GM12878 (cell line): Measurements from ENCODE around the gene SFXN1. TPM values are rescaled to one million over a fixed set of nuclear protein-coding genes. Genes with fewer than 3 reads are reported as not detected.

Experiments
- CBX3 ChIP-seq: fragments of 200-600 bp; sonication (generic); IDR thresholded peaks from 2 replicates; pipeline ENCODE4 v1.6.1; 2016; ENCODE audit warnings: low read depth, borderline replicate concordance
- EP300 ChIP-seq, 2 experiments: fragments of 150-350 bp in 1 of 2; IDR thresholded peaks; 2 replicates each; pipeline ENCODE4 v1.6.1; 2011 to 2012; ENCODE audit warnings: low read depth in 2 of 2, low read length in 2 of 2, borderline replicate concordance in 1 of 2, improper control_type of control experiment in 1 of 2, inconsistent platforms in 1 of 2; ENCODE audit not compliant: control insufficient read depth in 1 of 2
- GATAD2B ChIP-seq: fragments of 450-650 bp; conservative IDR thresholded peaks from 2 replicates; pipeline ENCODE4 v1.6.1; 2017; ENCODE audit warnings: low read depth, mild to moderate bottlenecking, moderate library complexity
- IKZF2 ChIP-seq, 2 experiments: fragments of 450-650 bp; IDR thresholded peaks; 2 replicates each; pipeline ENCODE4 v1.6.1; 2017; ENCODE audit warnings: mild to moderate bottlenecking in 2 of 2, moderate library complexity in 2 of 2
- KLF5 ChIP-seq: fragments of 450-650 bp; IDR thresholded peaks from 2 replicates; pipeline ENCODE4 v1.6.1; 2014; ENCODE audit warnings: mild to moderate bottlenecking; ENCODE audit not compliant: partially characterized antibody
- NFXL1 ChIP-seq: fragments of 450-650 bp; IDR thresholded peaks from 2 replicates; pipeline ENCODE4 v1.6.1; 2017; ENCODE audit warnings: antibody characterized with exemption, mild to moderate bottlenecking, borderline replicate concordance
- RCOR1 ChIP-seq: conservative IDR thresholded peaks from 2 replicates; pipeline ENCODE4 v1.6.1; 2012; ENCODE audit warnings: low read depth, low read length, improper control_type of control experiment
- SMARCA5 ChIP-seq: fragments of 450-650 bp; IDR thresholded peaks from 2 replicates; pipeline ENCODE4 v1.6.1; 2017; ENCODE audit warnings: mild to moderate bottlenecking
- SPI1 ChIP-seq: IDR thresholded peaks from 2 replicates; pipeline ENCODE4 v1.6.1; 2011; ENCODE audit warnings: low read depth, mild to moderate bottlenecking, low read length, moderate library complexity, borderline replicate concordance; ENCODE audit not compliant: insufficient read depth
- TCF3 ChIP-seq: IDR thresholded peaks from 2 replicates; pipeline ENCODE4 v1.6.1; 2012; ENCODE audit warnings: low read depth, mild to moderate bottlenecking, low read length, borderline replicate concordance; ENCODE audit not compliant: insufficient read depth
- ZSCAN29 ChIP-seq: fragments of 450-650 bp; IDR thresholded peaks from 2 replicates; pipeline ENCODE4 v1.6.1; 2017; ENCODE audit warnings: mild to moderate bottlenecking, moderate library complexity
- polyA plus RNA-seq, 11 experiments: library from polyadenylated mRNA; depleted of rRNA in 4 of 11; unstranded in 6 of 11; stranded (reverse) in 5 of 11; fragments of >200 nt; fragmentation: Nextera tagmentation in 4 of 11; fragmentation: Illumina TruSeq in 1 of 11; extraction: Ambion mirVana in 4 of 11; extraction: Trizol in 1 of 11; gene quantifications; 1 replicate in 1 of 11; 2 replicates in 10 of 11; pipeline versions ENCODE4 v1.2.1 to v1.2.3, GENCODE V29; 2011 to 2016; ENCODE audit warnings: inconsistent platforms in 2 of 11, missing spikeins in 2 of 11, low read depth in 1 of 11
- total RNA-seq, 4 experiments: library from RNA; depleted of rRNA in 3 of 4; stranded (reverse); fragments of >200 nt in 3 of 4; fragmentation: Illumina TruSeq in 1 of 4; extraction: Trizol in 1 of 4; gene quantifications; 2 replicates each; pipeline versions ENCODE4 v1.2.1 to v1.2.3, GENCODE V29; 2013 to 2021
- TF ChIP-seq, protein P1 (sequence below): IDR thresholded peaks from 2 replicates; pipeline ENCODE4 v1.6.1; 2012; ENCODE audit warnings: improper control_type of control experiment, low read depth, low read length; ENCODE audit not compliant: insufficient replicate concordance
- TF ChIP-seq, protein P2 (sequence below): fragments of 450-650 bp; IDR thresholded peaks from 2 replicates; pipeline ENCODE4 v1.6.1; 2017; ENCODE audit warnings: mild to moderate bottlenecking, moderate library complexity
- TF ChIP-seq, protein P3 (sequence below): fragments of 450-650 bp; IDR thresholded peaks from 2 replicates; pipeline ENCODE4 v1.6.1; 2018; ENCODE audit warnings: mild to moderate bottlenecking, low read depth, moderate library complexity; ENCODE audit not compliant: partially characterized antibody
- TF ChIP-seq, protein P4 (sequence below): IDR thresholded peaks from 2 replicates; pipeline ENCODE4 v1.6.1; 2012; ENCODE audit warnings: low read depth, low read length, improper control_type of control experiment

SFXN1 gene
- total and polyA plus RNA-seq, 10 of the 15 experiments (the other 5 are each of a cell fraction or from before 2014, with no cell fraction given): 18.0 to 248 (median 103) TPM

DNA sequence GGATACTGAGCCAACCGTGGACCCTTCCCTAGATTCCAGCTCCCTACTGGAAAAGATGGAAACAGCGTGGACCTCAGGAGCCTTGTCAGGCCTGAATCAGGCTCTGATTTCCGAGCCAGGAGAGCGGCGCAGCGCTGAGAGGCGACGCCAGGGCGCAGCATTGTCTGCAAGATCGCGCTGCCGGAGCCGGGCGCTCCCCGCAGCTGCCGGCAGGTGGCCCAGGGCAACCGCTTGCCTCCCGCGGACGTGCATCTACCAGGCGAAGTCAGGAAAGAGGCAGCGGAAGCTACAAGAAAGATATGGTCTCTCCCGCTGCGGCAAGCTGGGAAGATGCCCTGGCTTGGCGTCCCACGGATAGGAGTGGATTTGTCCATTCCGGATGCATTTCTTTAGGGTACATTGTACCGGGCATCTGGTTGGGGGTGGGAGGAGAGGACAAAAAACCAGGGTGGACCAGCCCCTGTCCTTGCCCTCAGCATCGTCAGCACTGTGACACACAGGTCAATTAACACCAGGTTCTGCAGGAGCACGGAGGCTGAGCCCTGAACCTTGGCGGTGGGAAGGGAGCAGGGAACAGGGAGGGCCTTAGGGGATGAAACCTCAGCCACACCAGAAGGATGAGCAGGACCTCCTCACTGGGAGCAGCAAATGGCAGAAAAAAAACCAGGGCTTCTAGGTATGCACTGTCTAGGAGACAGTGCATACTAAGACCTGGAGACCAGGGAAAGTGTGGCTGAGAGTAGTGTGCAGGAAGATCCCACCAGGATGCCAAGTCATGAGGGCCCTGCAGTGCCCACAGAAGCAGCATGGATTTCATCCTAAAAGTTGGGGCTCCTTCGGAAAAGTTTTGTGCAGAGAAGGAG, 55.9 kb downstream of the SFXN1 start (continued):
- TF ChIP-seq, protein P1, sequence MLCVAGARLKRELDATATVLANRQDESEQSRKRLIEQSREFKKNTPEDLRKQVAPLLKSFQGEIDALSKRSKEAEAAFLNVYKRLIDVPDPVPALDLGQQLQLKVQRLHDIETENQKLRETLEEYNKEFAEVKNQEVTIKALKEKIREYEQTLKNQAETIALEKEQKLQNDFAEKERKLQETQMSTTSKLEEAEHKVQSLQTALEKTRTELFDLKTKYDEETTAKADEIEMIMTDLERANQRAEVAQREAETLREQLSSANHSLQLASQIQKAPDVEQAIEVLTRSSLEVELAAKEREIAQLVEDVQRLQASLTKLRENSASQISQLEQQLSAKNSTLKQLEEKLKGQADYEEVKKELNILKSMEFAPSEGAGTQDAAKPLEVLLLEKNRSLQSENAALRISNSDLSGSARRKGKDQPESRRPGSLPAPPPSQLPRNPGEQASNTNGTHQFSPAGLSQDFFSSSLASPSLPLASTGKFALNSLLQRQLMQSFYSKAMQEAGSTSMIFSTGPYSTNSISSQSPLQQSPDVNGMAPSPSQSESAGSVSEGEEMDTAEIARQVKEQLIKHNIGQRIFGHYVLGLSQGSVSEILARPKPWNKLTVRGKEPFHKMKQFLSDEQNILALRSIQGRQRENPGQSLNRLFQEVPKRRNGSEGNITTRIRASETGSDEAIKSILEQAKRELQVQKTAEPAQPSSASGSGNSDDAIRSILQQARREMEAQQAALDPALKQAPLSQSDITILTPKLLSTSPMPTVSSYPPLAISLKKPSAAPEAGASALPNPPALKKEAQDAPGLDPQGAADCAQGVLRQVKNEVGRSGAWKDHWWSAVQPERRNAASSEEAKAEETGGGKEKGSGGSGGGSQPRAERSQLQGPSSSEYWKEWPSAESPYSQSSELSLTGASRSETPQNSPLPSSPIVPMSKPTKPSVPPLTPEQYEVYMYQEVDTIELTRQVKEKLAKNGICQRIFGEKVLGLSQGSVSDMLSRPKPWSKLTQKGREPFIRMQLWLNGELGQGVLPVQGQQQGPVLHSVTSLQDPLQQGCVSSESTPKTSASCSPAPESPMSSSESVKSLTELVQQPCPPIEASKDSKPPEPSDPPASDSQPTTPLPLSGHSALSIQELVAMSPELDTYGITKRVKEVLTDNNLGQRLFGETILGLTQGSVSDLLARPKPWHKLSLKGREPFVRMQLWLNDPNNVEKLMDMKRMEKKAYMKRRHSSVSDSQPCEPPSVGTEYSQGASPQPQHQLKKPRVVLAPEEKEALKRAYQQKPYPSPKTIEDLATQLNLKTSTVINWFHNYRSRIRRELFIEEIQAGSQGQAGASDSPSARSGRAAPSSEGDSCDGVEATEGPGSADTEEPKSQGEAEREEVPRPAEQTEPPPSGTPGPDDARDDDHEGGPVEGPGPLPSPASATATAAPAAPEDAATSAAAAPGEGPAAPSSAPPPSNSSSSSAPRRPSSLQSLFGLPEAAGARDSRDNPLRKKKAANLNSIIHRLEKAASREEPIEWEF: no peak
- TF ChIP-seq SPI1 (no peak), TCF3 (0 out of 2 replicates have a peak, but pooled peaks have one; percentile 17), ZSCAN29 (no peak), RCOR1 (no peak), EP300 (IDR thresholded peaks at IDR 0.05; ENCODE audit: borderline replicate concordance in 1 of 2, control insufficient read depth in 1 of 2, low read depth in 2 of 2, low read length in 2 of 2) (no peak), GATAD2B (no peak), SMARCA5 (peak; percentile 88), CBX3 (no peak), KLF5 (no peak), IKZF2 (IDR thresholded peaks at IDR 0.05) (no peak), NFXL1 (no peak)
- TF ChIP-seq, protein P2, sequence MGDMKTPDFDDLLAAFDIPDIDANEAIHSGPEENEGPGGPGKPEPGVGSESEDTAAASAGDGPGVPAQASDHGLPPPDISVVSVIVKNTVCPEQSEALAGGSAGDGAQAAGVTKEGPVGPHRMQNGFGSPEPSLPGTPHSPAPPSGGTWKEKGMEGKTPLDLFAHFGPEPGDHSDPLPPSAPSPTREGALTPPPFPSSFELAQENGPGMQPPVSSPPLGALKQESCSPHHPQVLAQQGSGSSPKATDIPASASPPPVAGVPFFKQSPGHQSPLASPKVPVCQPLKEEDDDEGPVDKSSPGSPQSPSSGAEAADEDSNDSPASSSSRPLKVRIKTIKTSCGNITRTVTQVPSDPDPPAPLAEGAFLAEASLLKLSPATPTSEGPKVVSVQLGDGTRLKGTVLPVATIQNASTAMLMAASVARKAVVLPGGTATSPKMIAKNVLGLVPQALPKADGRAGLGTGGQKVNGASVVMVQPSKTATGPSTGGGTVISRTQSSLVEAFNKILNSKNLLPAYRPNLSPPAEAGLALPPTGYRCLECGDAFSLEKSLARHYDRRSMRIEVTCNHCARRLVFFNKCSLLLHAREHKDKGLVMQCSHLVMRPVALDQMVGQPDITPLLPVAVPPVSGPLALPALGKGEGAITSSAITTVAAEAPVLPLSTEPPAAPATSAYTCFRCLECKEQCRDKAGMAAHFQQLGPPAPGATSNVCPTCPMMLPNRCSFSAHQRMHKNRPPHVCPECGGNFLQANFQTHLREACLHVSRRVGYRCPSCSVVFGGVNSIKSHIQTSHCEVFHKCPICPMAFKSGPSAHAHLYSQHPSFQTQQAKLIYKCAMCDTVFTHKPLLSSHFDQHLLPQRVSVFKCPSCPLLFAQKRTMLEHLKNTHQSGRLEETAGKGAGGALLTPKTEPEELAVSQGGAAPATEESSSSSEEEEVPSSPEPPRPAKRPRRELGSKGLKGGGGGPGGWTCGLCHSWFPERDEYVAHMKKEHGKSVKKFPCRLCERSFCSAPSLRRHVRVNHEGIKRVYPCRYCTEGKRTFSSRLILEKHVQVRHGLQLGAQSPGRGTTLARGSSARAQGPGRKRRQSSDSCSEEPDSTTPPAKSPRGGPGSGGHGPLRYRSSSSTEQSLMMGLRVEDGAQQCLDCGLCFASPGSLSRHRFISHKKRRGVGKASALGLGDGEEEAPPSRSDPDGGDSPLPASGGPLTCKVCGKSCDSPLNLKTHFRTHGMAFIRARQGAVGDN: no peak
- TF ChIP-seq, protein P3, sequence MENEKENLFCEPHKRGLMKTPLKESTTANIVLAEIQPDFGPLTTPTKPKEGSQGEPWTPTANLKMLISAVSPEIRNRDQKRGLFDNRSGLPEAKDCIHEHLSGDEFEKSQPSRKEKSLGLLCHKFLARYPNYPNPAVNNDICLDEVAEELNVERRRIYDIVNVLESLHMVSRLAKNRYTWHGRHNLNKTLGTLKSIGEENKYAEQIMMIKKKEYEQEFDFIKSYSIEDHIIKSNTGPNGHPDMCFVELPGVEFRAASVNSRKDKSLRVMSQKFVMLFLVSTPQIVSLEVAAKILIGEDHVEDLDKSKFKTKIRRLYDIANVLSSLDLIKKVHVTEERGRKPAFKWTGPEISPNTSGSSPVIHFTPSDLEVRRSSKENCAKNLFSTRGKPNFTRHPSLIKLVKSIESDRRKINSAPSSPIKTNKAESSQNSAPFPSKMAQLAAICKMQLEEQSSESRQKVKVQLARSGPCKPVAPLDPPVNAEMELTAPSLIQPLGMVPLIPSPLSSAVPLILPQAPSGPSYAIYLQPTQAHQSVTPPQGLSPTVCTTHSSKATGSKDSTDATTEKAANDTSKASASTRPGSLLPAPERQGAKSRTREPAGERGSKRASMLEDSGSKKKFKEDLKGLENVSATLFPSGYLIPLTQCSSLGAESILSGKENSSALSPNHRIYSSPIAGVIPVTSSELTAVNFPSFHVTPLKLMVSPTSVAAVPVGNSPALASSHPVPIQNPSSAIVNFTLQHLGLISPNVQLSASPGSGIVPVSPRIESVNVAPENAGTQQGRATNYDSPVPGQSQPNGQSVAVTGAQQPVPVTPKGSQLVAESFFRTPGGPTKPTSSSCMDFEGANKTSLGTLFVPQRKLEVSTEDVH: no peak
- TF ChIP-seq, protein P4, sequence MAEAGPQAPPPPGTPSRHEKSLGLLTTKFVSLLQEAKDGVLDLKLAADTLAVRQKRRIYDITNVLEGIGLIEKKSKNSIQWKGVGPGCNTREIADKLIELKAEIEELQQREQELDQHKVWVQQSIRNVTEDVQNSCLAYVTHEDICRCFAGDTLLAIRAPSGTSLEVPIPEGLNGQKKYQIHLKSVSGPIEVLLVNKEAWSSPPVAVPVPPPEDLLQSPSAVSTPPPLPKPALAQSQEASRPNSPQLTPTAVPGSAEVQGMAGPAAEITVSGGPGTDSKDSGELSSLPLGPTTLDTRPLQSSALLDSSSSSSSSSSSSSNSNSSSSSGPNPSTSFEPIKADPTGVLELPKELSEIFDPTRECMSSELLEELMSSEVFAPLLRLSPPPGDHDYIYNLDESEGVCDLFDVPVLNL: no peak
